ENCODE data around the gene PLAC9.

GRCh38 chr10:80187060-80187459 lies 54.5 kb downstream of the PLAC9 start:
- TF ChIP-seq CTCF (IDR thresholded peaks at IDR 0.05; ENCODE audit: low read depth, low read length) = no peak
- TF ChIP-seq POLR2A (IDR thresholded peaks at IDR 0.05; ENCODE audit: extremely low read depth, insufficient read length) = no peak
- TF ChIP-seq MYC (IDR thresholded peaks at IDR 0.05; ENCODE audit: low read depth, low read length) = no peak
- no peak for TF ChIP-seq MAX (IDR thresholded peaks at IDR 0.05; ENCODE audit: low read depth, low read length)
